ENCODE data around the gene NTN1.

NTN1 gene

GRCh38 chr17:9002227-9002605, 19.1 kb upstream of the NTN1 start:
- H3K27me3 Mint-ChIP-seq, result peaks cover 76% of the 10 kb centered on the region
- ATAC-seq (no peak), DNase-seq (no peak)
- no peak overlapping the region for H3K27ac Mint-ChIP-seq
- peaks cover 0 to 10% of the 10 kb centered on the region in 2 donors for H3K9me3 Mint-ChIP-seq
- peak overlapping the region; percentile 75 for H3K4me3 Mint-ChIP-seq
- peaks cover 33% of the 10 kb centered on the region for H3K4me1 Mint-ChIP-seq

GRCh38 chr17:9002606-9003354, 18.5 kb upstream of the NTN1 start:
- peaks cover 81% of the 10 kb centered on the region for H3K27me3 Mint-ChIP-seq
- no peak overlapping the region for H3K27ac Mint-ChIP-seq
- DNase-seq (peak in 1 of 2 donors; percentile 54), ATAC-seq (peak; percentile 78)
- H3K4me3 Mint-ChIP-seq, result peak overlapping the region; percentile 75
- peaks cover 0 to 10% of the 10 kb centered on the region in 2 donors for H3K9me3 Mint-ChIP-seq
- H3K4me1 Mint-ChIP-seq, result peaks cover 33% of the 10 kb centered on the region

- ATAC-seq, result peak; percentile 41
- no peak for DNase-seq
- Mint-ChIP-seq H3K9me3 (peaks cover 0 to 10% of the 10 kb centered on the region in 2 donors), H3K4me1 (peaks cover 33% of the 10 kb centered on the region), H3K27ac (no peak overlapping the region), H3K4me3 (peak overlapping the region; percentile 62 to 74), H3K27me3 (peaks cover 87% of the 10 kb centered on the region)
These were observed 17.8 kb upstream of the NTN1 start for GRCh38 chr17:9003355-9004131.

GRCh38 chr17:9004132-9004960, 17.0 kb upstream of the NTN1 start:
- peaks cover 0 to 10% of the 10 kb centered on the region in 2 donors for H3K9me3 Mint-ChIP-seq
- H3K4me1 Mint-ChIP-seq, result peaks cover 33% of the 10 kb centered on the region
- peaks cover 95% of the 10 kb centered on the region for H3K27me3 Mint-ChIP-seq
- no peak for DNase-seq
- H3K27ac Mint-ChIP-seq, result no peak overlapping the region
- no peak for ATAC-seq
- H3K4me3 Mint-ChIP-seq, result peak overlapping the region; percentile 62 to 74

GRCh38 chr17:9004961-9005285, 16.4 kb upstream of the NTN1 start:
- Mint-ChIP-seq H3K4me3 (peak overlapping the region in 1 of 2 donors; percentile 34), H3K9me3 (peaks cover 0 to 10% of the 10 kb centered on the region in 2 donors), H3K27ac (no peak overlapping the region), H3K27me3 (peaks cover 95% of the 10 kb centered on the region), H3K4me1 (peaks cover 33% of the 10 kb centered on the region)
- DNase-seq (no peak), ATAC-seq (no peak)

GRCh38 chr17:9006175-9006767, 15.0 kb upstream of the NTN1 start:
- peaks cover 94% of the 10 kb centered on the region for H3K27me3 Mint-ChIP-seq
- peaks cover 32% of the 10 kb centered on the region for H3K4me1 Mint-ChIP-seq
- ATAC-seq (no peak), DNase-seq (no peak)
- no peak overlapping the region for H3K4me3 Mint-ChIP-seq
- no peak overlapping the region for H3K27ac Mint-ChIP-seq
- H3K9me3 Mint-ChIP-seq, result peaks cover 0 to 10% of the 10 kb centered on the region in 2 donors

GRCh38 chr17:9007052-9007714, 14.1 kb upstream of the NTN1 start:
- H3K4me3 Mint-ChIP-seq, result no peak overlapping the region
- H3K4me1 Mint-ChIP-seq, result peaks cover 25% of the 10 kb centered on the region
- ATAC-seq, result no peak
- H3K9me3 Mint-ChIP-seq, result peaks cover 0 to 10% of the 10 kb centered on the region in 2 donors
- H3K27me3 Mint-ChIP-seq, result peaks cover 89% of the 10 kb centered on the region
- DNase-seq, result no peak
- no peak overlapping the region for H3K27ac Mint-ChIP-seq

- no peak for ATAC-seq
These were observed 12.2 kb upstream of the NTN1 start for GRCh38 chr17:9009096-9009495.

GRCh38 chr17:9009737-9010136, 11.6 kb upstream of the NTN1 start:
- ATAC-seq, result no peak
- Mint-ChIP-seq H3K4me1 (peaks cover 6% of the 10 kb centered on the region), H3K4me3 (no peak overlapping the region), H3K27me3 (peaks cover 84% of the 10 kb centered on the region), H3K9me3 (peaks cover 0 to 10% of the 10 kb centered on the region in 2 donors), H3K27ac (no peak overlapping the region)
- no peak for DNase-seq

More at GRCh38 chr17:9009096-9009495, 12.2 kb upstream of the NTN1 start:
- peaks cover 90% of the 10 kb centered on the region for H3K27me3 Mint-ChIP-seq
- peaks cover 0 to 10% of the 10 kb centered on the region in 2 donors for H3K9me3 Mint-ChIP-seq
- no peak for DNase-seq
- H3K4me3 Mint-ChIP-seq, result no peak overlapping the region
- no peak overlapping the region for H3K27ac Mint-ChIP-seq
- H3K4me1 Mint-ChIP-seq, result peaks cover 11% of the 10 kb centered on the region

GRCh38 chr17:9011001-9011400, 10.3 kb upstream of the NTN1 start:
- H3K4me3 Mint-ChIP-seq, result no peak overlapping the region
- peaks cover 0 to 4% of the 10 kb centered on the region in 2 donors for H3K9me3 Mint-ChIP-seq
- H3K27ac Mint-ChIP-seq, result no peak overlapping the region
- ATAC-seq (no peak), DNase-seq (no peak)
- peaks cover 71% of the 10 kb centered on the region for H3K27me3 Mint-ChIP-seq
- no peaks in the 10 kb centered on the region for H3K4me1 Mint-ChIP-seq

- Mint-ChIP-seq H3K4me1 (no peaks in the 10 kb centered on the region), H3K27ac (no peak overlapping the region), H3K9me3 (no peaks in the 10 kb centered on the region), H3K27me3 (peaks cover 40% of the 10 kb centered on the region), H3K4me3 (no peak overlapping the region)
- no peak for DNase-seq
- no peak for ATAC-seq
These were observed 4.3 kb upstream of the NTN1 start for GRCh38 chr17:9016941-9017552.

GRCh38 chr17:9018726-9019125, 2.6 kb upstream of the NTN1 start:
- H3K4me3 Mint-ChIP-seq, result no peak overlapping the region
- H3K27ac Mint-ChIP-seq, result no peak overlapping the region
- ATAC-seq (no peak), DNase-seq (no peak)
- peaks cover 9% of the 10 kb centered on the region for H3K4me1 Mint-ChIP-seq
- no peaks in the 10 kb centered on the region for H3K9me3 Mint-ChIP-seq
- peaks cover 39% of the 10 kb centered on the region for H3K27me3 Mint-ChIP-seq

GRCh38 chr17:9020096-9020823, 1.1 kb upstream of the NTN1 start:
- Mint-ChIP-seq H3K27me3 (peaks cover 53% of the 10 kb centered on the region), H3K4me1 (peaks cover 9% of the 10 kb centered on the region), H3K4me3 (peak overlapping the region; percentile 83 to 84), H3K27ac (no peak overlapping the region), H3K9me3 (no peaks in the 10 kb centered on the region)
- DNase-seq (no peak), ATAC-seq (no peak)

GRCh38 chr17:9020824-9021157, 519 bp upstream of the NTN1 start:
- H3K4me3 Mint-ChIP-seq, result peak overlapping the region; percentile 83 to 84
- DNase-seq, result peak in 1 of 2 donors; percentile 15
- H3K4me1 Mint-ChIP-seq, result peaks cover 9% of the 10 kb centered on the region
- peaks cover 58% of the 10 kb centered on the region for H3K27me3 Mint-ChIP-seq
- no peak for ATAC-seq
- H3K9me3 Mint-ChIP-seq, result no peaks in the 10 kb centered on the region
- no peak overlapping the region for H3K27ac Mint-ChIP-seq
